ENCODE results near the gene KCTD5. TPM values are rescaled to one million over a fixed set of nuclear protein-coding genes. Genes with fewer than 3 reads are reported as not detected.
A peak's percentile ranks its signal among the peaks of the same experiment; 100 is the strongest.

KCTD5 gene
- total and polyA plus RNA-seq, 10 of the 15 experiments (the other 5 are each of a cell fraction or from before 2014, with no cell fraction given): 0.58 to 56.4 (median 37.3) TPM

DNA sequence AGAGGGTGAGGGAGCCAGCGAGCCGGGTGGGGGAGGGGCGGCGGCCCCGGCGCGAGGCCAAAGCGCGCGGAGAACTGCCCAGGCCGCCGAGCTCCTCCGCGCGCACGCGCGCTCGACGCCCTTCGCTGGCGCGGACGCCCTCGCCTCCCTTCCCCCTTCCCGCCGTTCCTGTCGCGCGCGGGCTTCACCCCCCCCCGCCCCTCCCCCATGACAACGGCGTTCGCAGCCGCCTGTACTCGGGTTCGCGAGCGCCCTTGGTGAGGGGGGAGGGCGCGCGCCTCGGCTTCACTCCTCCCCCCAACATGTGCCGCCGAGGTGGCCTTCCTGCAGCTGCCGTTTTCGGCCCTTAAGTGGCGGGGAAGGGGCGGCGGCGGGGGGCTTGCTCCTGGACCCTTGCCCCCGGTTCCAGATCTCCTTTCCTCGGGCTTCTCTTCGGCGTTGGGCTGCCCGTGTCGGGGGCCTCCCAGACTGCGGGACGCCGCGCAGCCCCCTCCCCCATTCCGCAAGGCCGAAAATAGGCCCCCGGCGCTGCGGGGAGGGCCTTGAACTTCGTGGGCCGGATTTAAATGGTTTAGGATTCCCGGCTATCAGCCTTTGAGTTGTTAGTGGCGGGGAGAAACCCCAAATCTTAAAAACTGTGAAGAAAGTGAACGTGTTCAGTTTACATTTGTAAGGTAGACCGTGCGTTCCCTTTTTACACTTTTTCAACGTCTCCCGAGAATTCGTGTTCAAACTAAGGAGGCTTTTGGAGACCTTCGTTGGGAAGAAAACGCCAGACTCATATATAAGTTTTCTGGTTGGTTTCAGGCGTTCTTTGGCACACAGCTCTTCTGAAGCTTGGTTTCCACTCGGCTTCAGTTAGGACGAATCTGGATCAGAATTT is 70.8 kb downstream of the KCTD5 start (continued):
- TF ChIP-seq PAX8 (IDR thresholded peaks at IDR 0.05) (no peak), TAF1 (IDR thresholded peaks at IDR 0.05; ENCODE audit: borderline replicate concordance, low read depth, low read length) (0 out of 2 replicates have a peak, but pooled peaks have one; percentile 33), FOXK2 (IDR thresholded peaks at IDR 0.05) (no peak), RAD21 (IDR thresholded peaks at IDR 0.05; ENCODE audit: insufficient read depth, low read depth, low read length) (no peak), ZNF24 (IDR thresholded peaks at IDR 0.05) (0 out of 2 replicates have a peak, but pooled peaks have one; percentile 0)
- TF ChIP-seq, protein P1, sequence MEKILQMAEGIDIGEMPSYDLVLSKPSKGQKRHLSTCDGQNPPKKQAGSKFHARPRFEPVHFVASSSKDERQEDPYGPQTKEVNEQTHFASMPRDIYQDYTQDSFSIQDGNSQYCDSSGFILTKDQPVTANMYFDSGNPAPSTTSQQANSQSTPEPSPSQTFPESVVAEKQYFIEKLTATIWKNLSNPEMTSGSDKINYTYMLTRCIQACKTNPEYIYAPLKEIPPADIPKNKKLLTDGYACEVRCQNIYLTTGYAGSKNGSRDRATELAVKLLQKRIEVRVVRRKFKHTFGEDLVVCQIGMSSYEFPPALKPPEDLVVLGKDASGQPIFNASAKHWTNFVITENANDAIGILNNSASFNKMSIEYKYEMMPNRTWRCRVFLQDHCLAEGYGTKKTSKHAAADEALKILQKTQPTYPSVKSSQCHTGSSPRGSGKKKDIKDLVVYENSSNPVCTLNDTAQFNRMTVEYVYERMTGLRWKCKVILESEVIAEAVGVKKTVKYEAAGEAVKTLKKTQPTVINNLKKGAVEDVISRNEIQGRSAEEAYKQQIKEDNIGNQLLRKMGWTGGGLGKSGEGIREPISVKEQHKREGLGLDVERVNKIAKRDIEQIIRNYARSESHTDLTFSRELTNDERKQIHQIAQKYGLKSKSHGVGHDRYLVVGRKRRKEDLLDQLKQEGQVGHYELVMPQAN (conservative IDR thresholded peaks at IDR 0.05): peak; percentile 24
- TF ChIP-seq, protein P2, sequence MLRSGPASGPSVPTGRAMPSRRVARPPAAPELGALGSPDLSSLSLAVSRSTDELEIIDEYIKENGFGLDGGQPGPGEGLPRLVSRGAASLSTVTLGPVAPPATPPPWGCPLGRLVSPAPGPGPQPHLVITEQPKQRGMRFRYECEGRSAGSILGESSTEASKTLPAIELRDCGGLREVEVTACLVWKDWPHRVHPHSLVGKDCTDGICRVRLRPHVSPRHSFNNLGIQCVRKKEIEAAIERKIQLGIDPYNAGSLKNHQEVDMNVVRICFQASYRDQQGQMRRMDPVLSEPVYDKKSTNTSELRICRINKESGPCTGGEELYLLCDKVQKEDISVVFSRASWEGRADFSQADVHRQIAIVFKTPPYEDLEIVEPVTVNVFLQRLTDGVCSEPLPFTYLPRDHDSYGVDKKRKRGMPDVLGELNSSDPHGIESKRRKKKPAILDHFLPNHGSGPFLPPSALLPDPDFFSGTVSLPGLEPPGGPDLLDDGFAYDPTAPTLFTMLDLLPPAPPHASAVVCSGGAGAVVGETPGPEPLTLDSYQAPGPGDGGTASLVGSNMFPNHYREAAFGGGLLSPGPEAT (IDR thresholded peaks at IDR 0.05; ENCODE audit: low read depth): 0 out of 2 replicates have a peak, but pooled peaks have one; percentile 9

All from GM12878 (cell line).